Adipose tissue (tissue), 3 donors: ENCODE measurements around the gene GDF10. TPM values are rescaled to one million over a fixed set of nuclear protein-coding genes. Genes with fewer than 3 reads are reported as not detected.

Source experiments
- H3K27ac ChIP-seq: one replicate; pipeline ENCODE4 v1.5.1; 2013; ENCODE audit warnings: low read depth, low read length
- WGBS, 3 donors: extraction: QIAGEN DNeasy Blood & Tissue Kit; methylation state at CpG; one replicate each; pipeline ENCODE4 v1.1.7; 2013; 5-methylcytosine and 5-hydroxymethylcytosine counted together
- polyA plus RNA-seq, 3 donors: library from polyadenylated mRNA; stranded (reverse); fragments of 200-250 nt; gene quantifications; one replicate each; pipeline ENCODE4 v1.2.3, GENCODE V29; 2013
- donor health status: healthy with polysubstance abuse.
- donor health status: Bipolar disorder and iron deficiency.
- donor health status: healthy.

GDF10 gene, protein sequence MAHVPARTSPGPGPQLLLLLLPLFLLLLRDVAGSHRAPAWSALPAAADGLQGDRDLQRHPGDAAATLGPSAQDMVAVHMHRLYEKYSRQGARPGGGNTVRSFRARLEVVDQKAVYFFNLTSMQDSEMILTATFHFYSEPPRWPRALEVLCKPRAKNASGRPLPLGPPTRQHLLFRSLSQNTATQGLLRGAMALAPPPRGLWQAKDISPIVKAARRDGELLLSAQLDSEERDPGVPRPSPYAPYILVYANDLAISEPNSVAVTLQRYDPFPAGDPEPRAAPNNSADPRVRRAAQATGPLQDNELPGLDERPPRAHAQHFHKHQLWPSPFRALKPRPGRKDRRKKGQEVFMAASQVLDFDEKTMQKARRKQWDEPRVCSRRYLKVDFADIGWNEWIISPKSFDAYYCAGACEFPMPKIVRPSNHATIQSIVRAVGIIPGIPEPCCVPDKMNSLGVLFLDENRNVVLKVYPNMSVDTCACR
- 1 to 10 TPM in 1 of 3 donors, under 1 TPM in 2; 0.33 to 7.0 (median 0.34) TPM for polyA plus RNA-seq

DNA sequence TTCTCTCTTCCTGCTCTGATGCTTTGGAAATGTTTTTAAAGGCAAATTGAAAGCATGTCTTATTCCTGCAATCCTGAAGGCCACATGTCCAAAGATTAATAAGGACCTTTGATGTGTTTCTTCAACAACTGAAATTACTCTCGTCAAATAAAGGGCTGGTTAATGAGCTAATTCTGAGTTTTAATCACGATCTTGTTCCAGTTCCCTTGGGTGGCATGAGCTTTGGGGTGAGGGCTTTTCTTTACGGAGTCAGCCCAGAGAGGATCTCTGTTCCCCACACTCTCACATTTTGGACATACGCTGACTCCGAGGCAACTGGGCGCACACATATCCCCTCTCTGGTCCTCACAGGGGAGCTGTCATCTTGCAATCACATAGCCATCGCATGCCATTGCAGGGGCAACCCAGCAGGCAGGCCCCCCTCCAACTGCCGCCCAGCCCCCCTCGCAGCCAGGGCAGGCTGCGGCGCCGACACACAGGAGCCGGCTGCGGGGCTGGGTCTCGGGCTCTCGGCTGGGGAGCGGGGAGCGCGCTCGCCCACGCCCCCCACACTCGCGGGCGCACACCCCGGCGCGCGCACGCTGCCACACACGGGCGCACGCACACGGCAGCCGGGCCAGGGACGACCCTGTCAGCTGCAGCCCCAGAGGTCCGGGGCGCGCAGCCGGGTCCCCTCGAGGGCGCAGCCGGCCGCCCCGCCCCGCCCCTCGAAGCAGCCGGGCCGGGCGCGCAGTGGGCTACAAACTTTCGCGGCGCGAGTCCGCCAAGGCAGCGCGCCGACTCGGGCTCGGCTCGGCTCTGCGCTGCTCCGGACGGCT, at the start of gene GDF10:
Gene GDF10, plus strand, starts transcription at position 587 of the 818 bp plus-strand sequence. CDS start 455 bp downstream, outside the sequence.
- WGBS, 3 donors: 4 to 6% (median 5%) methylated on average over 31 to 64 of the region's 64 CpGs
- H3K27ac ChIP-seq: no peak within 1 kb of the TSS

DNA sequence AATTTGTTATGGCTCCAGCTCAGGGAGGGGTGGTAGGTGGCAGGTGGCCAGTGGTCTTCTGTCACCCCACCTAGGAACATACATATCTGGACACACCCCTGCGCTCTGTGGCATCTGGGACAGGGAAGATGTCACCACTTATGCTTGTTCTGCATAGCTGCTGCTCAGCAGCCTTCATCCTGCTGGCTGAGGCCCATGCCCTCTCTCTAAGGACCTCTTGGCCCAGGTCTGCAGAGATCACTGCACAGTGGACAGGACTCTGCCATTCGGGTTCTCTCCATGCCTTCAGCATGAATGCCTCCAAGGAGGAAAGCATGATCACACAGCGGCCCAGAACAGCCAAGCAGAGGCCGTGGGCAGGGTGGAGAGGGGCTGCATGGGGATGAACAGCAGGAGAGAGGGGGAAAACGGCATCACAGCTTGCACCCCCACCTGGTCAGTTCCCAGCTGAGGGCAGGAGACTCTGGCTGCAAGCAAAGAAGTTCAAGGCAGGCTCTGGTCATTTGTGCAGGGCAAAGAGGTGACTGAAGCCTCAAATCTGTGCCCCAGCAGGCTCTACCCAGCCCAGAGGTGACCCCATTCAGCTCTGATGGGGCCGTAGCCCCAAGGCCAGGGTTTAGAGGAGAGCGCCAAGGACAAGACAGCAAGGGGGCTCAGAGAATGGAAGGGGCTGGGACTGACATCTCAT, 47.8 kb upstream of the GDF10 start:
- no peak overlapping the region for H3K27ac ChIP-seq
- 71 to 87% (median 81%) methylated on average over 7 of the region's 7 CpGs for WGBS, 3 donors

DNA sequence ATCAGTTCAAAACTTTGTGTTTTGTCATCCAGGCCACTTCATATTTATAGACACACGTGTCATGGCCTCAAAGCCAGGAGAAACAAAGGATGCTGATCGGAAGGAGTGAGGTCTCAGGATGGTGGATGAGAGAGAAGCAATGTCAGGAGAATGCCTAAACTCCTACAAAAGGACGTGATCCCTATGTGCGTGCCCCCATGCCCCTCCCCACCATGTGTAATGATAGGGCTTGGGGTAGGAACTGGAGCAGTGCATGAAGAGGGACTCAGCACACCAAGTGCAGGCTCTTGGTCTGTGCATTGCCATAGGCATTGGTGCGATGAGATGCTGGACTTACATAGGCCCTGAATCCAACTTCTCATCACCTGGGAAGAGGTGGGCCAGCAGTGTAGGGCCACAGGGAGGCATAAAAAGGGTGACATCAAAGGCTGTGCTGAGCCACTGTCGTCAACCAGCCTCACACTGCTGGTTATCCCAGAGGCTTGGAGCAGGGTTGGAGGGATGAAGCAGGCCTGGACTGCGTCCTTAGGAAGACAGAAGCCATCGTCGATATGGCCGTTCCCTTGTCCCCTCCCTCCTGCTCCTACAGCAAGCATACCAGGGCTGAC, 46.9 kb upstream of the GDF10 start:
- no peak overlapping the region for H3K27ac ChIP-seq
- WGBS, 3 donors: 85 to 96% (median 93%) methylated on average over 10 of the region's 10 CpGs

DNA sequence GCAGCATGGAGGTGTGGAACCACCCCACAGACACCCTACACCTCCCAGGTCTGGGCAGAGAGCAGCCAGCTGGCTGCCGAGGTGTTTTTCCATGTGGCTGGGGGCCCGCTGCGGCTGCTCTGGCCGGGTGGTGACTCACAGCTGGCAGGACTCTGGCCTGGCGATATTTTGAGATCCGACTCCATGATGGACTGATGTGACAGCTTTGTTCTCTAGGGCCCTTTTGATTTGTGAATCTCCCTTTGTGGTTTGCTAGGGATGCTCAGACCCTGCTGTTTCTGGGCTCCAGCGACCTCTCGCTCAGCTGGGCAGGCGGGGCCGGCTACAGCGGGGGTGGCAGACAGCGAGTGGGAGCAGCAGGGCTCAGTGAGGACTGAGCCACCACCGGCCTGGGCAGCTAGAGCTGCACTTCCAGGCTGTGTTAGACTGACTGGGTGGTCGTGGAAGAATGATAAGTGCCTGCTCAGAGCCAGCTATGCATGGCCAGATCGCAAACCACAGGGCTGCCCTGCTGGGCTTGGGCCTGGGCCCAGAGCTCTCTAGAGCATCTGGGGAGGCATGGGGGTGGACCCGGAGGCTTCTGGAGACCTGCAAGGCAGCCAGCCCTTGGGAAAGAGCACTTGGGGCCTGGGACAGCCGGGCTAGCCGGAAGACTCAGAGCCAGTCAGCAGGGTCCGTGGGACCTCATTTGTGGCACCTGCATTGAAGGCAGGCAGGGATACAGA, 46.2 kb upstream of the GDF10 start:
- WGBS, 3 donors: 73 to 87% (median 81%) methylated on average over 19 of the region's 19 CpGs
- no peak overlapping the region for H3K27ac ChIP-seq

DNA sequence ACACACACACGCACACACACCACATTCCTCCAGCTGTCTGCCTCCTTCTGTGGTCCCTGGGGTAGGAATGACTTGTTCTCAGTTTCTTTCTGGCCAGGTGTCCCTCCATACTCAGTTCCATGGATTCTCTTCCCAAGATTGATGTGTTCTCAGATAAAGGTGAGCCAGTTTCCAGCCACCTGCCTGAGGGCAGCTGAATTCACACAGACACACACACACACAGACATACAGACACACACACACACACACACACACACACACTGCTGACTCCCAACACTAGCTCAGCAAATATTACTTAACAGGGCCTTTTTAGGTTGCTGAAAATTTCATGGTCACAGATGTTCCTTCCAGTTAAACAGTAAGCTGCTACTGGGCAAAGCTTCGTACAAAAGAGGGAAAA, 45.4 kb upstream of the GDF10 start:
- H3K27ac ChIP-seq: no peak overlapping the region
- WGBS, 3 donors: 51 to 87% (median 76%) methylated on average over 2 of the region's 2 CpGs

DNA sequence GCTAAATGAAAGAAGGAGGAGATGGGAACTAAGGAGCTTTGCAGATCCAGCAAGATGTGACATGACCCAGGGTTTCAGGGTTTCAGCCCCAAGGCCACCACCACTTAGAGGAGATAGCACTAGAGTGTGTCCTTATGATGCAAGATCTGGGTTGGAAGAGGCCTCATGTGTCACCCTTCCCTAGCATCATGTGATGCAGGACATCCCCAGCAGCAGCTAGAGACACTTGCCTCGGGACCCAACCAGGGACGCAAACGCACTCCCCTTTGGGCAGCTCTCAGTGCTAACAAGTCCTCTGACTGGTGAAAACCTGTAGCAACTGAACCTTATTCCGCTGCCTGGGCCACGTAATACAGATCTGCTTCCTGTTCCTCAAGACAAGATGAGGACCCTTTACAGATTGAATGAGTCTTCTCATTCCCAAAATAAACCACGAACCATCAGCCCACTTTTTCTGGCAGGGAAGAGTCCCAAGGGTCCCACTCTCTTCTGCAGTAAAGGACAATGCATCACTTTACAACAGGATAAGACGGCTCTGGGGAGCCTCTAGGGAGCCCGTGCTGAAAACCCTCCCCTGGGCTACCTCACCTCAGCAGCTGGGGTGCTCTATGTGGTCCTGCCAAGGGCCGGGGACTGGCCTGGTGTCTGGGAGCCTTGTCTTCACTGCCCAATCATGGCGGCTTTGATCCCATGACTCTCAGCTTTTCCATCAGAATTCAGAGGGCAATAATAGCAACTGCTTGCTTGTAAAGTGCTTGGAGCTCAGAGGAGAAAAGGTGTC, 44.8 kb upstream of the GDF10 start:
- H3K27ac ChIP-seq: no peak overlapping the region
- WGBS, 3 donors: 62 to 83% (median 63%) methylated on average over 10 of the region's 10 CpGs

DNA sequence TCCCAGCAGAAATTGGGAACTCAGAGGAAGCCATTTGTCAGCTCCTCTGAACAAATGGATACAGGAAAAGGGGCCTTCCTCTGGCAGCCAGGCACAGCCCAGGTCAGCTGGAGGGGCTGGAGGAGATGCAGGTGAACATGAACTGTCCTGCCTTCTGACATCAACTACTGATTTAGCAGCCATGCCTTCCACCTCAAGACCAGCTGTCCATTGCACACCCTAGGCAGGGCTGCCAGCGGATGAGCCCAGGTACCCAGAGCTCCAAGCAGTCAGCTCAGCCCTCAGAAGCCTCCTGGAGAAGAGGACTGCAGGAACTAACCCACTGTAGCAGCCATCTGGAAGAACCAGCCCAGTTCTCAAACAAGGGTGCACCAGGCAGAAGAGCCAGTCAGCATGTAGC, 44.1 kb upstream of the GDF10 start:
- H3K27ac ChIP-seq: no peak overlapping the region
- 100% methylated on average over 1 of the region's 1 CpG for WGBS, 3 donors

DNA sequence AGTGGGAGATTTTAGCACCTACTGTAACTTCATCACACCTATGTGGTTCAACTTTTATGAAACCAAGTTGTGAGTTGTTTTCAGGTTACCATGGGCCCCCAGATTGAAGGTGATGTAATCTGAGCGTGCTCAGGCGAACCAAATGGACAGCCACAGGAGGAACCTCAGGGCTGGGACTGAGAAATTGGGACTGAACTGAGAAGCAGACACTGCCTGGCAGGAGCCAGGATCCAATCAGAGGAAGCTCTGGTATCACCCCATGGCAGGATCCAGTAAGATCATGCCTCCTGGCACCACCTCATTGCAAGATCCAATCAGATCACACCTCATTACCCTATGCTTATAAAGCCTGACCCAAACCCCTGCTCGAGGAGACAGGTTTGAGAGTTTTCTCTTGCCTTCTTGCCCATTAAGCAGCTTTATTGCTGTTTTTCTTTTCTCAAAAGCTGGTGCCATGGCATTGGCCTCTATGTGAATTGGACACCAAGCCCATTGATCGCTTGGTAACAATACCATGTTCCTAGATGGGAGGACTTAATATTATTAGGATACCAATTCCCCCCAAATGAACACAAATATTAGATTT, 43.2 kb upstream of the GDF10 start:
- 65 to 67% (median 66%) methylated on average over 4 of the region's 4 CpGs for WGBS, 3 donors
- no peak overlapping the region for H3K27ac ChIP-seq

DNA sequence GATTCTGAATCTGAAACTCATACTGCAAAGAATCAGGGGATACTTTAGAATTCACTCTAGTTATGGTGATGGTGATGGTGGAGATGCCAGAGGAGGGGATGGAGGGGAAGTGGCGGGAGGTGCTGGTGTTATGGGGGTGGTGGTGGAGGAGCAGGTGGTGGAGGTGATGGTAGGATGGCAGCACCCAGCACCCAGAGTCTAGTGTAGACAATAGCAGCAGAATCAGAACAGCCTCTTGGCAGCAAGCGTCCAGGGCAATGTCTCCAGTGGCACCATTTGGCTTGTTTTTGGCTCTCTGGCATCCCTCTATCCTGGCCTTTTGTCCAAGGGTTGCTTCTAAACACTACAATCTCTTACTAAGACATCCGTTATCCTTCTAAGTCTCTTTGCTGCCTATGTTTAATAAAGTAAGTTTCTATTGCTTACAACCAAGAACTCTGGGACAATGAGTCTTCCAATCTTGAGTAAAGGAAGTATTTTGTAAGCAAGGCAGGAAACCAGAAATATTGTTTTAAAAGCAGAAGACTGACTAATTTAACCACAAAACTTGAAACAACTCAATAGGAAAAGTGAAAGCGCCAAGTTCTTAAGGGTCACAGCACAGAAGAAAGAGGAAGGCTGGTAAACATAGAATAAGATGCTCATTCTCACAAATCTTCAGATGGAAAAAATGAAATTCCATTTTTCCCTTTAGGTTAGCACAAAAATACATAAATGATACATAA, 42.4 kb upstream of the GDF10 start:
- WGBS, 3 donors: 67 to 95% (median 71%) methylated on average over 4 of the region's 4 CpGs
- no peak overlapping the region for H3K27ac ChIP-seq

DNA sequence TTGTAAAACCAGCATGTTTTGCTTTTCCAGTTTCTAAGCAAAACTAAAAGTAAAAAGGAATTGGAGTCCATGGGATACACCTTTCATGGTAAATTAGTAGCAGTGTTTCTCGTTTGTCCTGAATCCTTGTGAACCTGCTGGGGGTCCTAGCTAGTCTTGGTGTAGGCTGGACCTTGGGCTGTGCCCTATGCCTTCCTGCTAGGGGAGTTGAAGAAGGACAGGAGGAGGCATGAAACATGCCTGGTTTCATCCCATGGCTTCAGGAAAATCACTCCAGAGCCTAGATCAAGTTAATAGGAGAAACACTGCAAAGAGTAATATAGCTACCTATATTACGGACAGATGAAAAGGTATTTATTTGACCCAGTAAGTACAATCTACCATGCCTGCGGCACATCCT, 41.1 kb upstream of the GDF10 start:
- 88 to 97% (median 88%) methylated on average over 3 of the region's 3 CpGs for WGBS, 3 donors
- no peak overlapping the region for H3K27ac ChIP-seq

DNA sequence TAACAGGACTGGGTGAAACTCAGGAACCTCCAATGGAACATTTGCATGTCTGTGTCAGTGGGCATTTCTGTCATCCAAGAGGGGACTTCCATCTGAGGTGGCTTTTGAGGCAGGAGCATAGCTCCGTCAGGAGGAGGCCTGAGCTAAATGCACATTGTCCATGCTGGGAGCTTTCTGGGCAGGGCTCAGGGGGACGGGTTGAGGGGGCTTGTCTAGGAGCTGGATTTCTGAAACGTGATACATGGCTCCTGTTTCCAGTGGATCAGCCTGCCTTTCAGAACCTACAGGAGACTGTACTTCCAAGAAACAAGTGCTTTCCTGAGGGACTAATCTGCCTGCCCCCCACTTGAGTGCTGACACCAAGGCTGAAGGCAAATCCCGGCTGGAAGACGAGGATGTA, 40.5 kb upstream of the GDF10 start:
- 77 to 84% (median 79%) methylated on average over 5 of the region's 5 CpGs for WGBS, 3 donors
- H3K27ac ChIP-seq: no peak overlapping the region

DNA sequence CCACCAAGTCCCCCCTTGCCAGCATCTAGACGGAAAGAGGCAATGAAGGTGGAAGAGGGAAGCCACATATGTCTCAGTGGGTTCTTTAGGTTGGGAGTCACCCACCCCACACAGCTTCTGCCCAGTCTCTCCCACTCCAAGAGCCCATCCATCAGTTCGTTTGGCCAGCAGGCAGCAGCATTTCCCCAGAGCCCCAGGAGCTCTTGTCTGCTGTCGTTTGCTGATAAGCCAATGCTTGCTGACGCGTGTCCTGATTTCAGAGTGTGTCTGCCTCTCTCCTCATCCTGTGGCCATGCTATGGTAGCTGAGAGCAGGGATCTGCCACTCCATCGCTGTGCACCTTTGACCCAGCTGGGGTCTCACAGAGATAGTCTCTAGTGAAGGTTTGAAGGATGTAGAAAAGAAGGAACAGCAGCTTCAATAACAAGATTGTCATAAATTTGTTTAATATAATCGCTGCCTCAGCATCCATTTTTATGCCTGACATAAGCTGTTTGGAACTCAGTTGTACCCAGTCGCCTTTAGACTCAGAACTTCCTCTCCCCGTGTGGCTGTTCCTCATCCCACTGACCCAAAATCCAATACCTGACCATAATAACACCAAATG, 39.4 kb upstream of the GDF10 start:
- WGBS, 3 donors: 60 to 74% (median 65%) methylated on average over 9 of the region's 9 CpGs

DNA sequence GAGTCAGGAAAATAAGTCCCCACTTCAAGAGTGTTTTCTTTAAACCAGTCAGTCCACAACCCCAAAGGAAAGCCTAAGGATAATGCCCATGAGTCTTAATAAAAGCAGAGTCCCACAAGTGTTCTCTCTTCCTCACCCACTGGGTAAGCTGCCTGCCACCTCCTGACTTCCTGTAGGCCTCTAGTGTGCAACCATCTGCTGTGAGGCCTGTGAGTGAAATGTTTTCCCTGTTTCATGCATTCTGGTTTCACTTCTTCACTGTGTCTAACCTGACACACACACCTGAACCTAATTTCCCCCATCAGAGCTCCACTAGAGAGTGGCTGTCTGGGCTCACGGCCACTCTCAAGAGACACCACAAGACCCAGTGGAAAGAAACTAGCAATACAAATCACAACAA, 38.9 kb upstream of the GDF10 start:
- no peak overlapping the region for H3K27ac ChIP-seq
- 68 to 90% (median 82%) methylated on average over 1 of the region's 1 CpG for WGBS, 3 donors

More for the DNA sequence above, 39.4 kb upstream of the GDF10 start:
- no peak overlapping the region for H3K27ac ChIP-seq

DNA sequence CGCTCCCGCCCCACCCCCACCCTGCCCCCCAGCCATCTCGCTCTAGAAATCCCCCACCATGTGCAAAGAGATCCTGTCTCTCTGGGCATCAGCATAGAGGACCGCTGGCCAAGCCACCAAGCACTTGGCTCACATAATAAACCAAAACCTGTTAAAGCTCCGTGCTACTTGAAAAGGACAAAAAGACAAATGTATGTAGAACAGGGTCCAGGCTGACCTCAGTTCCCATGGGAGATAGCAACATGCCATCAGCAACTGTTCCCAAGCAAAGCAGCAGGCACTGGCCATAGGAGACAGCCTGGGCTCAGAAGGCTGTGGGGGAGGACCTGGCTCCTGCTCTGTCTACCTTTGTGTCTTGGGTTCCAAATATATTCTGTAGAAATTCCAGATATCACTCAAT, 38.4 kb upstream of the GDF10 start:
- H3K27ac ChIP-seq: no peak overlapping the region
- WGBS, 3 donors: 88 to 91% (median 91%) methylated on average over 5 of the region's 5 CpGs

DNA sequence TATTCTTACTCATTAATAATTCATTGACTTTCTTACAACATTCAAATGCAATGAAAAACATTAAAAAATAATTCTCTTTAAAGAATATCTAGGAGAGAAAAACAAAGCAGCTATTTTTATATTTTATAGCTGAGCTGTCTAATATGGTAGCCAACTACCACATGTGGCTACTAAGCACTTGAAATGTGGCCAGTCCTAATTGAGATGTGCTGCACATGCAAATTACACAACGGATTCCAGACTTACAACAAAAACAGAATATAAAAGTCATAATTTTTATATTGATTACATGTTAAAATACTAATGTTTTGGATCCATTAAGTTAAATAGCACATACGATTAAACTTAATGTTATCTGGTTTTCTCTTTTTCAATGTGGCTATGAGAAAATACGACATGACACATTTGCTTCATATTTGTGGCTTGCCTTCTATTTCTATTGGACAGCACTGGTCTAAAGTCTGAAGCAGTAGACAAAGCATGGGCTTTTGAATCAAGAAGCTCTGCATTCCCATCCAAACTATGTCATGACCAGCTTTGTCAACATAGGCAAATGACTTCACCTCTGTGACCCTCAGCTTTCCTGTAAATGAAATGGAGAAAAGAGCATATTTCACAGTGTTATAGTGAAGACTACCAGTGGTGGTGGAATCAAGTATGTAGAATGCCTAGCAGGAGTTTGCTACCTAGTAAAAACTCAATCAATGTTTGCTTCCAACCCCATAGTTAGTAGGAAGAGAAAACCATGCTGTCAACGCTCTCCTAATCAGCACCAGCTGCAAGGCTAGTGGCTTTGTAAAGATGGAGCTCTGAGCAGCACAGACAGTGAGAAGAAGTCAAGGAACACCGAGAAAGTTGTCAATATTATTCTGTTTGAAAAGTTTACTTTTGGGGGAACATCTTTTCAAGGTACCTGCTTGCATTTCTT, 37.1 kb upstream of the GDF10 start:
- 75 to 86% (median 78%) methylated on average over 5 of the region's 5 CpGs for WGBS, 3 donors
- no peak overlapping the region for H3K27ac ChIP-seq
